CD14-positive monocyte (primary cell): ENCODE measurements around the gene PLCXD3. TPM values are rescaled to one million over a fixed set of nuclear protein-coding genes. Genes with fewer than 3 reads are reported as not detected.

Source experiments
- DNase-seq, 3 donors: peaks; one replicate each; pipeline ENCODE4 v3.0.0-alpha.2; 2011 to 2022
- H2AFZ ChIP-seq: 2 replicates; pipeline ENCODE4 v1.6.0; 2012; ENCODE audit warnings: mild to moderate bottlenecking, low read depth, low read length, inconsistent platforms; ENCODE audit not compliant: insufficient read depth, poor library complexity, severe bottlenecking
- H3K27ac ChIP-seq, 2 donors: 1 replicate in 1 of 2; 2 replicates in 1 of 2; pipeline ENCODE4 v1.5.1; 2012 to 2013; ENCODE audit warnings: low read length in 2 of 2, control low read depth in 1 of 2, inconsistent platforms in 1 of 2, low read depth in 1 of 2, mild to moderate bottlenecking in 1 of 2
- H3K27me3 ChIP-seq, 2 donors: one replicate each; pipeline versions ENCODE4 v1.6.0 to v1.6.1; 2011 to 2013; ENCODE audit warnings: low read length in 2 of 2; ENCODE audit not compliant: control insufficient read depth in 2 of 2, insufficient read depth in 2 of 2
- H3K36me3 ChIP-seq, 2 donors: replicated peaks in 1 of 2; 1 replicate in 1 of 2; 2 replicates in 1 of 2; pipeline versions ENCODE4 v1.5.1 to v1.6.1; 2012 to 2013; ENCODE audit warnings: low read length in 2 of 2, control low read depth in 1 of 2, inconsistent platforms in 1 of 2, mild to moderate bottlenecking in 1 of 2; ENCODE audit not compliant: insufficient read depth in 2 of 2, control insufficient read depth in 1 of 2
- H3K4me1 ChIP-seq, 2 donors: 1 replicate in 1 of 2; 2 replicates in 1 of 2; pipeline versions ENCODE4 v1.5.1 to v1.6.1; 2012 to 2013; ENCODE audit warnings: low read length in 2 of 2, control low read depth in 1 of 2, inconsistent platforms in 1 of 2, mild to moderate bottlenecking in 1 of 2, moderate library complexity in 1 of 2; ENCODE audit not compliant: insufficient read depth in 2 of 2, control insufficient read depth in 1 of 2
- H3K4me2 ChIP-seq: replicated peaks from 2 replicates; pipeline ENCODE3; 2012; ENCODE audit warnings: low read length, moderate library complexity, mild to moderate bottlenecking; ENCODE audit not compliant: poor library complexity, severe bottlenecking; ENCODE audit errors: extremely low read depth
- H3K4me3 ChIP-seq, 3 experiments: fragments of 200-600 bp in 1 of 3; sonication (generic) in 1 of 3; replicated peaks in 1 of 3; 1 replicate in 2 of 3; 2 replicates in 1 of 3; pipeline ENCODE4 v1.5.1; 2011 to 2013; ENCODE audit warnings: low read length in 3 of 3, mild to moderate bottlenecking in 3 of 3, control low read depth in 2 of 3, low read depth in 2 of 3, inconsistent platforms in 1 of 3, moderate library complexity in 1 of 3
- H3K79me2 ChIP-seq: 2 replicates; pipeline ENCODE4 v1.6.0; 2012; ENCODE audit warnings: mild to moderate bottlenecking, control low read depth, inconsistent platforms, low read length, moderate library complexity; ENCODE audit not compliant: insufficient read depth
- H3K9ac ChIP-seq: 2 replicates; pipeline ENCODE4 v1.6.0; 2017; ENCODE audit warnings: low read length, mild to moderate bottlenecking; ENCODE audit not compliant: insufficient read depth, poor library complexity, severe bottlenecking
- H3K9me3 ChIP-seq, 2 donors: replicated peaks in 1 of 2; 1 replicate in 1 of 2; 2 replicates in 1 of 2; pipeline versions ENCODE4 v1.5.1 to v1.6.1; 2012 to 2013; ENCODE audit warnings: low read length in 2 of 2, control low read depth in 1 of 2; ENCODE audit not compliant: control insufficient read depth in 1 of 2, insufficient read depth in 1 of 2
- H4K20me1 ChIP-seq: 2 replicates; pipeline ENCODE4 v1.6.0; 2012; ENCODE audit warnings: mild to moderate bottlenecking, low read length, control low read depth, moderate library complexity; ENCODE audit not compliant: insufficient read depth
- H3K27ac Mint-ChIP-seq, 7 donors: one replicate each; pipeline ENCODE4 v1.8.0; 2020; ENCODE audit warnings: mild to moderate bottlenecking in 7 of 7, mixed read lengths in 7 of 7, moderate library complexity in 6 of 7, inconsistent platforms in 2 of 7
- H3K27me3 Mint-ChIP-seq, 3 donors: one replicate each; pipeline ENCODE4 v1.8.0; 2021 to 2022; ENCODE audit warnings: low read depth in 3 of 3, mild to moderate bottlenecking in 3 of 3, mixed read lengths in 3 of 3, moderate library complexity in 3 of 3, inconsistent platforms in 1 of 3
- H3K36me3 Mint-ChIP-seq, 2 donors: one replicate each; pipeline ENCODE4 v1.8.0; 2020; ENCODE audit warnings: mixed read lengths in 2 of 2, inconsistent platforms in 1 of 2, mild to moderate bottlenecking in 1 of 2
- H3K4me1 Mint-ChIP-seq: one replicate; pipeline ENCODE4 v1.8.0; 2020; ENCODE audit warnings: mild to moderate bottlenecking, mixed read lengths
- H3K4me3 Mint-ChIP-seq, 2 donors: one replicate each; pipeline ENCODE4 v1.8.0; 2020; ENCODE audit warnings: mild to moderate bottlenecking in 2 of 2, mixed read lengths in 2 of 2, moderate library complexity in 1 of 2
- H3K9me3 Mint-ChIP-seq, 7 donors: one replicate each; pipeline ENCODE4 v1.8.0; 2020 to 2022; ENCODE audit warnings: mixed read lengths in 7 of 7, mild to moderate bottlenecking in 6 of 7, moderate library complexity in 6 of 7, inconsistent platforms in 2 of 7
- WGBS: methylation state at CpG from one replicate; pipeline ENCODE4 v1.1.5; 2013; ENCODE audit warnings: missing lambda C conversion rate; ENCODE audit not compliant: insufficient coverage; 5-methylcytosine and 5-hydroxymethylcytosine counted together
- intact Hi-C, 2 donors: fragments of 100-400 bp; cut with micrococcal nuclease; formaldehyde crosslinking; loops; one replicate each; pipeline versions ENCODE4 v1.15.0 to v1.15.1; 2023
- polyA plus RNA-seq, 3 donors: library from polyadenylated mRNA; depleted of rRNA in 1 of 3; unstranded in 2 of 3; stranded (reverse) in 1 of 3; fragments of 300-500 nt in 2 of 3; fragments of >200 nt in 1 of 3; fragmentation: Illumina TruSeq in 2 of 3; gene quantifications; 1 replicate in 2 of 3; 2 replicates in 1 of 3; pipeline ENCODE4 v1.2.3, GENCODE V29; 2012 to 2021
- TF ChIP-seq, protein P1 (sequence below): fragments of 200-600 bp; IDR thresholded peaks from one replicate; pipeline ENCODE4 v1.8.0; 2022; ENCODE audit warnings: antibody characterized with exemption, mild to moderate bottlenecking

The PLCXD3 gene
- polyA plus RNA-seq, 3 donors, result not detected

GRCh38 chr5:41425736-41426135 is 84.7 kb downstream of the PLCXD3 start:
- Mint-ChIP-seq H3K27ac (no peak overlapping the region), H3K4me3 (no peak overlapping the region), H3K27me3 (peaks cover 0 to 2% (median 0%) of the 10 kb centered on the region in 3 donors), H3K4me1 (no peaks in the 10 kb centered on the region), H3K36me3 (no peaks in the 10 kb centered on the region), H3K9me3 (peaks cover 0 to 5% (median 0%) of the 10 kb centered on the region in 7 donors)
- no peaks in the 10 kb centered on the region for H3K36me3 ChIP-seq
- H4K20me1 ChIP-seq, result no peaks in the 10 kb centered on the region
- H3K27me3 ChIP-seq, result no peaks in the 10 kb centered on the region
- H3K9ac ChIP-seq, result no peak overlapping the region
- no peaks in the 10 kb centered on the region for H3K9me3 ChIP-seq
- H2AFZ ChIP-seq, result no peak overlapping the region
- intact Hi-C loops, result no loop called here
- H3K4me3 ChIP-seq, result no peak overlapping the region
- no peak overlapping the region for H3K27ac ChIP-seq
- TF ChIP-seq, protein P1, sequence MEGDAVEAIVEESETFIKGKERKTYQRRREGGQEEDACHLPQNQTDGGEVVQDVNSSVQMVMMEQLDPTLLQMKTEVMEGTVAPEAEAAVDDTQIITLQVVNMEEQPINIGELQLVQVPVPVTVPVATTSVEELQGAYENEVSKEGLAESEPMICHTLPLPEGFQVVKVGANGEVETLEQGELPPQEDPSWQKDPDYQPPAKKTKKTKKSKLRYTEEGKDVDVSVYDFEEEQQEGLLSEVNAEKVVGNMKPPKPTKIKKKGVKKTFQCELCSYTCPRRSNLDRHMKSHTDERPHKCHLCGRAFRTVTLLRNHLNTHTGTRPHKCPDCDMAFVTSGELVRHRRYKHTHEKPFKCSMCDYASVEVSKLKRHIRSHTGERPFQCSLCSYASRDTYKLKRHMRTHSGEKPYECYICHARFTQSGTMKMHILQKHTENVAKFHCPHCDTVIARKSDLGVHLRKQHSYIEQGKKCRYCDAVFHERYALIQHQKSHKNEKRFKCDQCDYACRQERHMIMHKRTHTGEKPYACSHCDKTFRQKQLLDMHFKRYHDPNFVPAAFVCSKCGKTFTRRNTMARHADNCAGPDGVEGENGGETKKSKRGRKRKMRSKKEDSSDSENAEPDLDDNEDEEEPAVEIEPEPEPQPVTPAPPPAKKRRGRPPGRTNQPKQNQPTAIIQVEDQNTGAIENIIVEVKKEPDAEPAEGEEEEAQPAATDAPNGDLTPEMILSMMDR, result no peak
- no peaks in the 10 kb centered on the region for H3K4me1 ChIP-seq
- DNase-seq, result no peak
- WGBS, result no CpG with 5 or more reads among the region's 3 CpGs
- H3K79me2 ChIP-seq, result no peaks in the 10 kb centered on the region
- H3K4me2 ChIP-seq, result no peak overlapping the region

- H4K20me1 ChIP-seq, result no peaks in the 10 kb centered on the region
- H3K4me1 Mint-ChIP-seq, result no peaks in the 10 kb centered on the region
Observed at GRCh38 chr5:41420492-41421067, 89.8 kb downstream of the PLCXD3 start.

More at GRCh38 chr5:41420492-41421067, 89.8 kb downstream of the PLCXD3 start:
- Histone ChIP-seq H2AFZ (no peak overlapping the region), H3K9ac (no peak overlapping the region), H3K27ac (no peak overlapping the region), H3K79me2 (no peaks in the 10 kb centered on the region), H3K9me3 (peaks cover 0 to 5% of the 10 kb centered on the region in 2 donors), H3K4me2 (no peak overlapping the region), H3K4me1 (no peaks in the 10 kb centered on the region), H3K36me3 (no peaks in the 10 kb centered on the region), H3K4me3 (no peak overlapping the region), H3K27me3 (no peaks in the 10 kb centered on the region)
- no peaks in the 10 kb centered on the region for H3K27me3 Mint-ChIP-seq
- H3K36me3 Mint-ChIP-seq, result no peaks in the 10 kb centered on the region
- TF ChIP-seq, protein P1, result no peak
- DNase-seq, result no peak
- H3K9me3 Mint-ChIP-seq, result peaks cover 0 to 5% (median 1%) of the 10 kb centered on the region in 7 donors
- intact Hi-C loops, result no loop called here
- no peak overlapping the region for H3K4me3 Mint-ChIP-seq
- 88% methylated on average over 1 of the region's 3 CpGs for WGBS
- H3K27ac Mint-ChIP-seq, result no peak overlapping the region
